ENCODE data around the gene PTPRF. TPM values are rescaled to one million over a fixed set of nuclear protein-coding genes. Genes with fewer than 3 reads are reported as not detected.

The PTPRF gene
- total RNA-seq, 1 donor from 2014 or later, result 71.1 TPM

DNA sequence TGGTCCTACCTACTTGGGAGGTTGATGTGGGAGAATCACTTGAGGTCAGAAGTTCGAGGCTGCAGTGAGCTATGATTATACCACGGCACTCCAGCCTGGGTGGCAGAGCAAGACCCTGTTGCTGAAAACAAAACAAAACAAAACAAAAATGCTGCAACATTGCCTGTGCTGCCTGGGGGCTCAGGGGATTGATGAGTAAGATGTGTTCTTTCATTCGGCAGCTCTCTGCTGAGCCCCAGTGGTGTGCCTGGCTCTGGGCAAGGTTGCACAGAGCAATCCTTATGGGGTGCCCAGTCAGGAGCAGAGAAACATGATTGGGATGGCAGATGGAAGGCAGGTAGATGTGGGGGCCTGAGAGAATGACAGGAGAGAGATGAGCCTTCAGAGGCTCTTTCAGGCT, 90.7 kb downstream of the PTPRF start:
- Histone ChIP-seq H3K9ac (no peak overlapping the region), H3K9me3 (ENCODE audit: low read depth) (no peaks in the 10 kb centered on the region), H4K20me1 (ENCODE audit: low read depth) (no peaks in the 10 kb centered on the region), H3K4me3 (no peak overlapping the region), H3K36me3 (no peaks in the 10 kb centered on the region), H3K79me2 (ENCODE audit: low read depth) (no peaks in the 10 kb centered on the region), H3K27ac (no peak overlapping the region), H3F3A (ENCODE audit: low read depth) (no peaks in the 10 kb centered on the region), H3K4me2 (no peak overlapping the region), H3K4me1 (no peaks in the 10 kb centered on the region), H3K27me3 (no peaks in the 10 kb centered on the region), H2AFZ (replicated peaks) (no peak overlapping the region)
- Mint-ChIP-seq H3K4me3 (no peak overlapping the region), H3K27ac (no peak overlapping the region), H3K27me3 (ENCODE audit: insufficient read depth, low read depth) (peaks cover 10% of the 10 kb centered on the region), H3K4me1 (no peaks in the 10 kb centered on the region), H3K36me3 (peaks cover 8% of the 10 kb centered on the region), H3K9me3 (no peaks in the 10 kb centered on the region)
- TF ChIP-seq, protein P1, sequence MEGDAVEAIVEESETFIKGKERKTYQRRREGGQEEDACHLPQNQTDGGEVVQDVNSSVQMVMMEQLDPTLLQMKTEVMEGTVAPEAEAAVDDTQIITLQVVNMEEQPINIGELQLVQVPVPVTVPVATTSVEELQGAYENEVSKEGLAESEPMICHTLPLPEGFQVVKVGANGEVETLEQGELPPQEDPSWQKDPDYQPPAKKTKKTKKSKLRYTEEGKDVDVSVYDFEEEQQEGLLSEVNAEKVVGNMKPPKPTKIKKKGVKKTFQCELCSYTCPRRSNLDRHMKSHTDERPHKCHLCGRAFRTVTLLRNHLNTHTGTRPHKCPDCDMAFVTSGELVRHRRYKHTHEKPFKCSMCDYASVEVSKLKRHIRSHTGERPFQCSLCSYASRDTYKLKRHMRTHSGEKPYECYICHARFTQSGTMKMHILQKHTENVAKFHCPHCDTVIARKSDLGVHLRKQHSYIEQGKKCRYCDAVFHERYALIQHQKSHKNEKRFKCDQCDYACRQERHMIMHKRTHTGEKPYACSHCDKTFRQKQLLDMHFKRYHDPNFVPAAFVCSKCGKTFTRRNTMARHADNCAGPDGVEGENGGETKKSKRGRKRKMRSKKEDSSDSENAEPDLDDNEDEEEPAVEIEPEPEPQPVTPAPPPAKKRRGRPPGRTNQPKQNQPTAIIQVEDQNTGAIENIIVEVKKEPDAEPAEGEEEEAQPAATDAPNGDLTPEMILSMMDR (IDR thresholded peaks at IDR 0.05), result no peak
- no peak for TF ChIP-seq EZH2phosphoT487 (IDR thresholded peaks at IDR 0.05)
- no peak for TF ChIP-seq EZH2 (IDR thresholded peaks at IDR 0.05)
- DNase-seq (ENCODE audit: low spot score), result no peak

DNA sequence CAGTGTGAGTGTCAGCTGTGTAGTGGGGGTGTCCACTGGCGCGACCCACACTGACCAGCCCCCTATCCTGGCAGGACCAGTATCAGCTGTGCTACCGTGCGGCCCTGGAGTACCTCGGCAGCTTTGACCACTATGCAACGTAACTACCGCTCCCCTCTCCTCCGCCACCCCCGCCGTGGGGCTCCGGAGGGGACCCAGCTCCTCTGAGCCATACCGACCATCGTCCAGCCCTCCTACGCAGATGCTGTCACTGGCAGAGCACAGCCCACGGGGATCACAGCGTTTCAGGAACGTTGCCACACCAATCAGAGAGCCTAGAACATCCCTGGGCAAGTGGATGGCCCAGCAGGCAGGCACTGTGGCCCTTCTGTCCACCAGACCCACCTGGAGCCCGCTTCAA, 91.2 kb downstream of the PTPRF start:
- Mint-ChIP-seq H3K4me1 (no peaks in the 10 kb centered on the region), H3K36me3 (peaks cover 8% of the 10 kb centered on the region), H3K27ac (no peak overlapping the region), H3K9me3 (no peaks in the 10 kb centered on the region), H3K27me3 (ENCODE audit: insufficient read depth, low read depth) (peaks cover 14% of the 10 kb centered on the region), H3K4me3 (no peak overlapping the region)
- no peak overlapping the region for H3K4me2 ChIP-seq
- no peak overlapping the region for H3K4me3 ChIP-seq
- no peaks in the 10 kb centered on the region for H3K27me3 ChIP-seq
- H3K79me2 ChIP-seq (ENCODE audit: low read depth), result no peaks in the 10 kb centered on the region
- no peak for DNase-seq (ENCODE audit: low spot score)
- no peaks in the 10 kb centered on the region for H3F3A ChIP-seq (ENCODE audit: low read depth)
- no peaks in the 10 kb centered on the region for H3K36me3 ChIP-seq
- H2AFZ ChIP-seq (replicated peaks), result no peak overlapping the region
- no peak overlapping the region for H3K9ac ChIP-seq
- no peak overlapping the region for H3K27ac ChIP-seq
- H3K9me3 ChIP-seq (ENCODE audit: low read depth), result no peaks in the 10 kb centered on the region
- H4K20me1 ChIP-seq (ENCODE audit: low read depth), result no peaks in the 10 kb centered on the region
- TF ChIP-seq, protein P1 (IDR thresholded peaks at IDR 0.05), result no peak
- TF ChIP-seq EZH2phosphoT487 (IDR thresholded peaks at IDR 0.05) (no peak), EZH2 (IDR thresholded peaks at IDR 0.05) (no peak)
- H3K4me1 ChIP-seq, result no peaks in the 10 kb centered on the region

DNA sequence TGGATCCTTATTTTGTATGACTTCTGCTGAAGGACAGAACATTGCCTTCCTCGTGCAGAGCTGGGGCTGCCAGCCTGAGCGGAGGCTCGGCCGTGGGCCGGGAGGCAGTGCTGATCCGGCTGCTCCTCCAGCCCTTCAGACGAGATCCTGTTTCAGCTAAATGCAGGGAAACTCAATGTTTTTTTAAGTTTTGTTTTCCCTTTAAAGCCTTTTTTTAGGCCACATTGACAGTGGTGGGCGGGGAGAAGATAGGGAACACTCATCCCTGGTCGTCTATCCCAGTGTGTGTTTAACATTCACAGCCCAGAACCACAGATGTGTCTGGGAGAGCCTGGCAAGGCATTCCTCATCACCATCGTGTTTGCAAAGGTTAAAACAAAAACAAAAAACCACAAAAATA, 91.8 kb downstream of the PTPRF start:
- Histone ChIP-seq H3K36me3 (no peaks in the 10 kb centered on the region), H3K9ac (no peak overlapping the region), H4K20me1 (ENCODE audit: low read depth) (no peaks in the 10 kb centered on the region), H2AFZ (replicated peaks) (no peak overlapping the region), H3K27me3 (no peaks in the 10 kb centered on the region), H3K79me2 (ENCODE audit: low read depth) (no peaks in the 10 kb centered on the region), H3F3A (ENCODE audit: low read depth) (no peaks in the 10 kb centered on the region), H3K4me2 (no peak overlapping the region), H3K27ac (no peak overlapping the region), H3K4me1 (no peaks in the 10 kb centered on the region), H3K4me3 (no peak overlapping the region), H3K9me3 (ENCODE audit: low read depth) (no peaks in the 10 kb centered on the region)
- no peak overlapping the region for H3K27ac Mint-ChIP-seq
- H3K4me3 Mint-ChIP-seq, result no peak overlapping the region
- H3K9me3 Mint-ChIP-seq, result no peaks in the 10 kb centered on the region
- H3K27me3 Mint-ChIP-seq (ENCODE audit: insufficient read depth, low read depth), result peaks cover 14% of the 10 kb centered on the region
- TF ChIP-seq, protein P1 (IDR thresholded peaks at IDR 0.05), result no peak
- TF ChIP-seq EZH2 (IDR thresholded peaks at IDR 0.05) (no peak), EZH2phosphoT487 (IDR thresholded peaks at IDR 0.05) (no peak)
- DNase-seq (ENCODE audit: low spot score), result no peak
- no peaks in the 10 kb centered on the region for H3K4me1 Mint-ChIP-seq
- peaks cover 8% of the 10 kb centered on the region for H3K36me3 Mint-ChIP-seq
